Left lung (tissue), 10 donors: ENCODE data around the gene QARS1. TPM values are rescaled to one million over a fixed set of nuclear protein-coding genes. Genes with fewer than 3 reads are reported as not detected.

ENCODE experiments used
- ATAC-seq: fragments of 200-7000 bp; cut with Tn5 transposase; one replicate; pipeline ENCODE4 v1.9.1; 2020; ENCODE audit warnings: moderate library complexity
- DNase-seq, 4 donors: peaks; one replicate each; pipeline ENCODE4 v3.0.0-alpha.2; 2013 to 2020
- H3K27ac ChIP-seq, 2 donors: fragments of 200-600 bp; sonication (generic) in 1 of 2; one replicate each; pipeline versions ENCODE4 v1.5.0 to v1.8.0; 2020 to 2021
- H3K27me3 ChIP-seq, 2 donors: fragments of 200-600 bp; sonication (generic) in 1 of 2; one replicate each; pipeline versions ENCODE4 v1.5.0 to v1.8.0; 2020 to 2021
- H3K36me3 ChIP-seq, 2 donors: fragments of 200-600 bp; sonication (generic) in 1 of 2; one replicate each; pipeline versions ENCODE4 v1.5.0 to v1.8.0; 2020 to 2021
- H3K4me1 ChIP-seq, 2 donors: fragments of 200-600 bp; one replicate each; pipeline ENCODE4 v1.8.0; 2021
- H3K4me3 ChIP-seq, 2 donors: fragments of 200-600 bp; sonication (generic) in 1 of 2; one replicate each; pipeline versions ENCODE4 v1.5.0 to v1.8.0; 2020 to 2021; ENCODE audit warnings: mild to moderate bottlenecking in 1 of 2
- H3K9me3 ChIP-seq, 2 donors: fragments of 200-600 bp; sonication (generic) in 1 of 2; one replicate each; pipeline versions ENCODE4 v1.5.0 to v1.8.0; 2020 to 2021
- CTCF ChIP-seq, 2 donors: fragments of 200-600 bp; sonication (generic) in 1 of 2; IDR thresholded peaks; one replicate each; pipeline versions ENCODE4 v1.5.0 to v1.8.0; 2021; ENCODE audit warnings: antibody characterized with exemption in 2 of 2
- intact Hi-C, 2 donors: fragments of 100-400 bp; cut with DNase I; formaldehyde crosslinking; loops; one replicate each; pipeline versions ENCODE4 v1.11.2 to v1.14.2; 2022
- polyA plus RNA-seq, 6 donors: library from polyadenylated mRNA; unstranded; fragments of 120-200 nt; gene quantifications; one replicate each; pipeline ENCODE4 v1.2.1, GENCODE V29; 2013; ENCODE audit not compliant: insufficient read length in 6 of 6
- total RNA-seq, 2 donors: library from RNA; stranded (reverse); fragmentation: NEBNext Ultra II Directional; extraction: Animal tissue kit (Norgen Biotek cat#: 25700); gene quantifications; one replicate each; pipeline ENCODE4 v1.2.1, GENCODE V29; 2021
- donor health status: DM: no; HTN: yes; CAD: no.
- donor health status: DM: no; HTN: no; CAD: no.

QARS1 gene
- total and polyA plus RNA-seq, 8 donors, result 173 to 323 (median 298) TPM

GRCh38 chr3:49092938-49093852 is 11.4 kb downstream of the QARS1 start:
- peaks cover 15 to 41% of the 10 kb centered on the region in 2 donors for H3K4me1 ChIP-seq
- intact Hi-C loops, result no loop called here
- TF ChIP-seq CTCF (IDR thresholded peaks at IDR 0.05), result no peak

GRCh38 chr3:49081429-49081828 is 23.1 kb downstream of the QARS1 start:
- peak in 1 of 4 donors; percentile 14 for DNase-seq
- Histone ChIP-seq H3K9me3 (no peaks in the 10 kb centered on the region), H3K27ac (no peak overlapping the region), H3K4me1 (peaks cover 0 to 3% of the 10 kb centered on the region in 2 donors), H3K36me3 (peaks cover 0 to 47% of the 10 kb centered on the region in 2 donors), H3K27me3 (no peaks in the 10 kb centered on the region), H3K4me3 (no peak overlapping the region)
- no peak for ATAC-seq
- intact Hi-C loops, result no loop called here
- no peak for TF ChIP-seq CTCF (IDR thresholded peaks at IDR 0.05)

More at GRCh38 chr3:49092938-49093852, 11.4 kb downstream of the QARS1 start:
- Histone ChIP-seq H3K9me3 (no peaks in the 10 kb centered on the region), H3K36me3 (peaks cover 0 to 23% of the 10 kb centered on the region in 2 donors), H3K27ac (peak overlapping the region; percentile 92 to 95), H3K4me3 (peak overlapping the region; percentile 90 to 96), H3K27me3 (no peaks in the 10 kb centered on the region)
- peak; percentile 73 to 92 (median 82) for DNase-seq
- peak; percentile 63 for ATAC-seq

GRCh38 chr3:49079270-49079669 is 25.3 kb downstream of the QARS1 start:
- intact Hi-C loops, result no loop called here
- Histone ChIP-seq H3K36me3 (peaks cover 4 to 56% of the 10 kb centered on the region in 2 donors), H3K4me3 (no peak overlapping the region), H3K27me3 (no peaks in the 10 kb centered on the region), H3K9me3 (no peaks in the 10 kb centered on the region), H3K27ac (no peak overlapping the region), H3K4me1 (peaks cover 0 to 3% of the 10 kb centered on the region in 2 donors)
- DNase-seq, result no peak
- TF ChIP-seq CTCF (IDR thresholded peaks at IDR 0.05), result no peak
- ATAC-seq, result no peak

GRCh38 chr3:49076646-49077045 is 27.9 kb downstream of the QARS1 start:
- ATAC-seq (no peak), DNase-seq (peak in 1 of 4 donors; percentile 4)
- H3K4me3 ChIP-seq, result no peak overlapping the region
- peaks cover 4 to 80% of the 10 kb centered on the region in 2 donors for H3K36me3 ChIP-seq
- H3K27ac ChIP-seq, result no peak overlapping the region
- peaks cover 0 to 3% of the 10 kb centered on the region in 2 donors for H3K4me1 ChIP-seq
- H3K9me3 ChIP-seq, result no peaks in the 10 kb centered on the region
- H3K27me3 ChIP-seq, result no peaks in the 10 kb centered on the region
- TF ChIP-seq CTCF (IDR thresholded peaks at IDR 0.05), result no peak
- intact Hi-C loops, result no loop called here

- H3K4me3 ChIP-seq, result no peak overlapping the region
- intact Hi-C loops, result no loop called here
- no peak overlapping the region for H3K27ac ChIP-seq
- DNase-seq (no peak), ATAC-seq (no peak)
- no peaks in the 10 kb centered on the region for H3K27me3 ChIP-seq
- no peaks in the 10 kb centered on the region for H3K9me3 ChIP-seq
- H3K4me1 ChIP-seq, result peaks cover 0 to 3% of the 10 kb centered on the region in 2 donors
- peaks cover 4 to 85% of the 10 kb centered on the region in 2 donors for H3K36me3 ChIP-seq
- TF ChIP-seq CTCF (IDR thresholded peaks at IDR 0.05), result no peak
Observed at GRCh38 chr3:49076116-49076515, 28.4 kb downstream of the QARS1 start.
